K562 (cell line): ENCODE results near the gene MB21D2. TPM values are rescaled to one million over a fixed set of nuclear protein-coding genes. Genes with fewer than 3 reads are reported as not detected.

ENCODE experiments used
- ATAC-seq: fragments of 200-7000 bp; cut with Tn5 transposase; 3 replicates; pipeline ENCODE4 v1.9.1; 2020; ENCODE audit warnings: moderate library complexity
- BruUV-seq: library from RNA; stranded (reverse); fragments of 400-500 nt; replicated peaks from 2 replicates; lab custom pipeline; 2021; lab: Mats Ljungman, UMichigan
- CTCF ChIA-PET: fragments of 300-600 bp; formaldehyde crosslinking; extraction: SDS; loops from one replicate; lab custom pipeline; 2021; ENCODE audit warnings: low intra/inter-chr PET ratio; lab: Yijun Ruan, JAX
- POLR2A ChIA-PET: fragments of 300-600, 350-650 bp; sonication (Branson Sonifier 250); formaldehyde crosslinking; extraction: SDS; loops from one replicate; lab custom pipeline; 2021; ENCODE audit warnings: antibody characterized with exemption, inconsistent platforms; lab: Yijun Ruan, JAX
- DNase-seq, 4 experiments: peaks; one replicate each; pipeline versions ENCODE4 v3.0.0 to v3.0.0-alpha.2; 2011 to 2018; ENCODE audit warnings: low spot score in 3 of 4, mixed read lengths in 3 of 4; ENCODE audit errors: extremely low read depth in 1 of 4
- FAIRE-seq: peaks from 2 replicates; lab custom pipeline; 2011; peaks lifted over from hg19 to GRCh38; lab: Jason Lieb, UNC
- H2AFZ ChIP-seq: 2 replicates; pipeline ENCODE4 v1.6.0; 2011; ENCODE audit warnings: low read depth, low read length, control low read depth, inconsistent platforms
- H3K27ac ChIP-seq: fragments of 200-600 bp; 3 replicates; pipeline ENCODE4 v1.8.0; 2011; ENCODE audit warnings: low read depth, mild to moderate bottlenecking, control low read depth, inconsistent platforms, low read length, moderate library complexity, mixed read lengths; ENCODE audit errors: extremely low read depth
- H3K27me3 ChIP-seq, 2 experiments: fragments of 300-600 bp in 1 of 2; 2 replicates in 1 of 2; 3 replicates in 1 of 2; pipeline versions ENCODE4 v1.6.0 to v1.8.0; 2011; ENCODE audit warnings: inconsistent platforms in 2 of 2, low read length in 2 of 2, mild to moderate bottlenecking in 1 of 2, mixed read lengths in 1 of 2, moderate library complexity in 1 of 2; ENCODE audit not compliant: control insufficient read depth in 2 of 2, insufficient read depth in 2 of 2
- H3K36me3 ChIP-seq: fragments of 300-600 bp; 3 replicates; pipeline ENCODE4 v1.8.0; 2011; ENCODE audit warnings: mild to moderate bottlenecking, low read length, inconsistent platforms; ENCODE audit not compliant: control insufficient read depth, insufficient read depth
- H3K4me1 ChIP-seq, 2 experiments: fragments of 200-600 bp in 1 of 2; replicated peaks in 1 of 2; 2 replicates in 1 of 2; 3 replicates in 1 of 2; pipeline versions ENCODE4 v1.5.1 to v1.8.0; 2011; ENCODE audit warnings: inconsistent platforms in 2 of 2, low read length in 2 of 2, mild to moderate bottlenecking in 1 of 2, mixed read lengths in 1 of 2, moderate library complexity in 1 of 2; ENCODE audit not compliant: control insufficient read depth in 2 of 2, insufficient read depth in 2 of 2
- H3K4me2 ChIP-seq: 2 replicates; pipeline ENCODE4 v1.6.1; 2011; ENCODE audit warnings: low read length, control low read depth, inconsistent platforms, mixed read lengths; ENCODE audit not compliant: insufficient read depth
- H3K4me3 ChIP-seq: fragments of 200-600 bp; sonication (generic), shearing (Covaris generic); 2 replicates; pipeline ENCODE4 v1.5.1; 2016; ENCODE audit warnings: control low read depth, inconsistent platforms
- H3K79me2 ChIP-seq: fragments of 200-600 bp; 3 replicates; pipeline ENCODE4 v1.8.0; 2011; ENCODE audit warnings: low read length, inconsistent platforms; ENCODE audit not compliant: control insufficient read depth, insufficient read depth
- H3K9ac ChIP-seq, 2 experiments: 2 replicates each; pipeline versions ENCODE4 v1.6.0 to v1.6.1; 2011; ENCODE audit warnings: low read depth in 2 of 2, low read length in 2 of 2, control low read depth in 1 of 2, inconsistent platforms in 1 of 2, mild to moderate bottlenecking in 1 of 2, mixed read lengths in 1 of 2; ENCODE audit not compliant: insufficient read depth in 1 of 2
- H3K9me1 ChIP-seq: one replicate; pipeline ENCODE4 v1.6.0; 2011; ENCODE audit warnings: inconsistent platforms, mild to moderate bottlenecking, low read length, moderate library complexity; ENCODE audit not compliant: control insufficient read depth, insufficient read depth
- H3K9me3 ChIP-seq: replicated peaks from 2 replicates; pipeline ENCODE4 v1.5.1; 2011; ENCODE audit warnings: low read depth, low read length, inconsistent platforms; ENCODE audit not compliant: control insufficient read depth, insufficient read depth
- H4K20me1 ChIP-seq: replicated peaks from 2 replicates; pipeline ENCODE4 v1.6.1; 2011; ENCODE audit warnings: low read length, inconsistent platforms, mixed read lengths; ENCODE audit not compliant: control insufficient read depth, insufficient read depth
- CEBPG ChIP-seq, 3 experiments: fragments of 200-800 bp in 1 of 3; sonication (Bioruptor generic) in 1 of 3; sonication (generic) in 1 of 3; formaldehyde crosslinking in 1 of 3; IDR thresholded peaks in 2 of 3; conservative IDR thresholded peaks in 1 of 3; 2 replicates each; pipeline versions ENCODE4 v1.6.1 to v1.8.0; 2016 to 2022; ENCODE audit warnings: missing compliant biosample characterization in 2 of 3, missing genetic modification characterization in 2 of 3, mild to moderate bottlenecking in 1 of 3, missing genetic modification reagents in 1 of 3
- CGGBP1 ChIP-seq: fragments of 250-450 bp; sonication (Bioruptor Pico); IDR thresholded peaks from 2 replicates; pipeline ENCODE4 v1.9.0; 2021; ENCODE audit warnings: mild to moderate bottlenecking
- WGBS: fragments of 100-300 bp; shearing (Covaris generic); methylation state at CpG from one replicate; pipeline ENCODE4 v1.1.6; 2016; ENCODE audit warnings: low coverage, mixed read lengths; ENCODE audit not compliant: insufficient coverage; ENCODE audit errors: missing lambda C conversion rate; 5-methylcytosine and 5-hydroxymethylcytosine counted together
- in situ Hi-C: fragments of 300-500 bp; cut with MboI; formaldehyde crosslinking; loops from 4 replicates; pipeline ENCODE4 v1.15.0; 2018; ENCODE audit warnings: inconsistent platforms, mixed read lengths
- intact Hi-C: fragments of 100-400 bp; cut with micrococcal nuclease; formaldehyde crosslinking; loops from 2 replicates; pipeline ENCODE4 v1.14.2; 2022
- polyA plus RNA-seq, 8 experiments: library from polyadenylated mRNA; depleted of rRNA in 4 of 8; stranded (reverse) in 5 of 8; unstranded in 3 of 8; fragments of >200 nt; fragmentation: Nextera tagmentation in 2 of 8; fragmentation: Illumina TruSeq in 1 of 8; extraction: Ambion mirVana in 2 of 8; extraction: Trizol in 1 of 8; gene quantifications; 2 replicates each; pipeline versions ENCODE4 v1.2.1 to v1.2.3, GENCODE V29; 2011 to 2014; ENCODE audit warnings: inconsistent platforms in 1 of 8, missing spikeins in 1 of 8
- total RNA-seq, 7 experiments: library from RNA; depleted of rRNA in 6 of 7; stranded (reverse); fragments of >200 nt in 6 of 7; fragmentation: Illumina TruSeq in 2 of 7; extraction: Trizol in 2 of 7; gene quantifications; 2 replicates each; pipeline versions ENCODE4 v1.2.1 to v1.2.3, GENCODE V29; 2011 to 2021; ENCODE audit warnings: low replicate concordance in 1 of 7

The MB21D2 gene
- total and polyA plus RNA-seq, 9 of the 15 experiments (the other 6 are each of a cell fraction or from before 2014, with no cell fraction given): 0.01 TPM; not detected in 8

GRCh38 chr3:192804502-192804901 lies 113.2 kb downstream of the MB21D2 start:
- Histone ChIP-seq H3K27ac (no peak overlapping the region), H3K4me3 (no peak overlapping the region), H4K20me1 (no peaks in the 10 kb centered on the region), H3K9ac (no peak overlapping the region), H3K27me3 (no peaks in the 10 kb centered on the region), H3K4me2 (no peak overlapping the region), H3K9me3 (no peaks in the 10 kb centered on the region), H3K36me3 (no peaks in the 10 kb centered on the region), H3K9me1 (no peaks in the 10 kb centered on the region), H3K4me1 (no peaks in the 10 kb centered on the region), H3K79me2 (no peaks in the 10 kb centered on the region), H2AFZ (no peak overlapping the region)
- WGBS: 0% methylated on average over 2 of the region's 2 CpGs
- no peak for TF ChIP-seq CEBPG (CRISPR knock-in tag; IDR thresholded peaks at IDR 0.05)
- TF ChIP-seq CEBPG (tag; conservative IDR thresholded peaks at IDR 0.05 in 1 of 2, IDR thresholded peaks at IDR 0.05 in 1 of 2): no peak
- no peak for TF ChIP-seq CGGBP1
- no peak for ATAC-seq
- no peak for DNase-seq
- ChIA-PET CTCF (interaction anchor here (0.6 kb wide), 1 partner anchor 10 kb away, joined by 4 read pairs; no protein-coding TSS in a partner anchor), POLR2A (no interaction called here)
- in situ Hi-C loops: loop anchor here (10.0 to 25.0 kb wide), 2 partner anchors 240 to 1508 kb away; no protein-coding TSS in a partner anchor
- BruUV-seq: no TSS peak
- intact Hi-C loops: no loop called here
- FAIRE-seq: no peak
